GM08714 (cell line): ENCODE results near the gene HLA-B.
"Not testable (repeated sequence)": the region's sequence is repeated elsewhere in the genome, so short reads cannot be mapped to it uniquely, and the experiment has no call there.

Experiments
- H3K4me3 ChIP-seq: fragments of 200-500 bp; sonication (Bioruptor generic); 2 replicates; pipeline ENCODE4 v1.5.1; 2014; ENCODE audit warnings: mild to moderate bottlenecking, low read length, inconsistent platforms
- ZNF274 ChIP-seq: IDR thresholded peaks from 2 replicates; pipeline ENCODE4 v1.6.1; 2012; ENCODE audit warnings: mild to moderate bottlenecking, low read depth, low read length

The HLA-B gene

DNA sequence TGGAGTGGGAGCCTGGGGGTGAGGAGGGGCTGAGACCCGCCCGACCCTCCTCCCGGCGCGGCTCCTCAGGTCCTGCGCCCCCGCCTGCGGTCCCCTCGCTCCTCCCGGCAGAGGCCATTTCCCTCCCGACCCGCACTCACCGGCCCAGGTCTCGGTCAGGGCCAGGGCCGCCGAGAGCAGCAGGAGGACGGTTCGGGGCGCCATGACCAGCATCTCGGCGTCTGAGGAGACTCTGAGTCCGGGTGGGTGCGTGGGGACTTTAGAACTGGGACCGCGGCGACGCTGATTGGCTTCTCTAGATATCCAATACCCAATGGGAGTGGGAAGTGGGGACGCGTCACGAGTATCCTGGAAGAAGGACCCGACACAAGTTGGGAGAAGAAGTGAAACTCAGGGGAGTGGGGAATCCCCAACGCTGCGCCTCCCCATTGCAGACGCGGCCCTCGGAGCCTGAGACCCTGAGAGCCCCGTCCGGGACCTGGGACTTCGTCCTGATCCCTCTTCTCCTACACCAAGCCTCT is at the start of gene HLA-B:
Gene HLA-B, minus strand, starts transcription at position 234 of the 521 bp plus-strand sequence. Its CDS starts 21 bp downstream, at position 213.
- peak within 1 kb of the TSS; percentile 77 for H3K4me3 ChIP-seq
- TF ChIP-seq ZNF274 = no peak

GRCh38 chr6:31405996-31406395 is 49.0 kb upstream of the HLA-B start:
- H3K4me3 ChIP-seq = no peak overlapping the region
- no peak for TF ChIP-seq ZNF274

DNA sequence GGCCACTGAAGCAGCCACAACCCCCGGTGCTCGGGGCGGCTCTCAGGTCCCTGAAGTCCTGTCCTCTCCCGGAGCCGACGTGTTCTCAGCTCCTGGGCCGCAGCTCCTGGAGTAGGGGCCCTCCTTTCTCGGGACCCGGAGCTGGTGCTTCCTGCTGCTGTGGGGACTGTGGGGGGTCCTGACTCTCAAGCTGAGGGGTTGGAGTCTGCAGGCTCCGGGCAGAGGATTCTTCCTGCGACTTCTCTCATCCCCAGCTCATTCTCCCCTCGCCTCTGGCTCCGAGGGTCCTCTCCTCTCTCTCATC is 47.0 kb upstream of the HLA-B start:
- H3K4me3 ChIP-seq = peak overlapping the region; percentile 67

DNA sequence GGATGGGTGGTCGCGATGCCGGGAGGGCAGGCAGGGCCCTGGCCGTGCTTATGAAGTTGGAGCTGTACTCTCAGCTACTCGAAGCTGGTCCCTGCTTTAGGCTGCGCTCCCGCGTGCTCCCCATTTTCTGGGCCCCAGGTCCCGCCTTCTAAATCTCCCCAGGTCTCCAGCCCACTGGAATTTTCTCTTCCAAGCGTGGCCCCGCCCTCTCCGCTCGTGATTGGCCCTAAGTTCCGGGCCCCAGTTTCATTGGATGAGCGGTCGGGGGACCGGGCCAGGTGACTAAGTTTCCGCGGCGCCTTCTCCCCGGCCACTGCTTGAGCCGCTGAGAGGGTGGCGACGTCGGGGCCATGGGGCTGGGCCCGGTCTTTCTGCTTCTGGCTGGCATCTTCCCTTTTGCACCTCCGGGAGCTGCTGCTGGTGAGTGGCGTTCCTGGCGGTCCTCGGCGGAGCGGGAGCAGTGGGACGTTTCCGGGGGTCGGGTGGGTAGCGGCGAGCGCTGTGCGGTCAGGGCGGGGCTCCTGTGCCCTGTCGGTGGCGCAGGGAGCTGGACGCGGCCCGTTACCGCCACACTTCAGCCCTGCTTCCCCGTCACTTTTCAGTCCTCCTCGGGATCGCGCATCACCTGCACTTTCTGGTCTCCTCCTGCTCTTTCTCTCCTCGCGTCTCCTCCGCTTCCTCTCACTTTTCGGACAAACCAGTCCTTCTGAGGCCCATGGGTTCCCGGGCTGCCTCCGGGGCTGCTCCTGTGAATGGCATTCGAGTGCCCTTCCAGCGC is 46.5 kb upstream of the HLA-B start, which contains the start of gene MICA:
Gene MICA, plus strand, starts transcription at position 313 of the 778 bp plus-strand sequence. Its CDS starts 38 bp downstream, at position 351.
- H3K4me3 ChIP-seq = peak within 1 kb of the TSS; percentile 67
- TF ChIP-seq ZNF274 = no peak

DNA sequence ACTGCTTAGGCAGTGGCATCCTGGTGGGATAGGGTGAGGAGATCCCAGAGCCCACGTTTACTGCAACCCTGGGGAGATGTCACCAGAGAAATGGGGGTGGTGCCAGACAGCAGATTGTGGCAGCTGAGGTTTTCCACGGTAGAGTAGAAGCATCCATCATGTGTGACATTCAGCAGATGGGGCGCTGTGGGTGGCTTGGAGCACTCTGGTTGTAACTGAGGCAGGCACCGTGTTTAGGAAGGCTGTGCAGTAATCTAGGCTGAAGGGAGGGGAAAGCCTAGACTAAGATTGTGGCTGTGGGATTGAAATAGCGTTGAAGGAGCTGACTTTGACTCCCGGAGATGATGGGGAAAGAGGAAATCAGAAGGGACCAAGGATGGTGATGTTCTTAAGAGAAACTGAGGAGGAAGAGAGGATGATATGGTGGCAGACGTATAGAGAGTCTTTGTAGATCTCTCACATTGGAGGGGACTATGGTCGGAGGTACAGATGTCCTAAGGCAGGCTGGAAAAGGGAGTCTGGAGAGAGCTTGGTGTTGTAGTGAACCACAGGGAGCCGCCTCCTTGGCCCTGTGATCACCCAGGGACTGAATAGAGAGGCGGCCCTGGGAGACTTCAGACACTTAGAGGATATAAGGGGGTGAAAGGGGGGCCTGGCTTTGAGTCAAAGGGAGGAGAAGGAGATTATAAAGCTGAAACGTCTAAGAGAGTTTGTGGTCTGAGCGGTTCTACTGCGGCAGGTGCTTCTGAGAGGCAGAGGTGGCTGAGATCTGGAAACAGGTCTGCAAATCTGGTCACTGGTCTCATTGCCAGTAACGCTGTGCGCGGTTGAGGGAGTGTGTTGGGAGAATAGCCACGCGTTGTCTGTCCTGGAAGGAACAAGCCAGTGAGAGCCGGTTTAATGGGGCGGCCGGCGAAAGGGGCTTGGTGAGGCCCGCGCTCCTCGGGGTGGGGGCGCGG is 45.6 kb upstream of the HLA-B start:
- peak overlapping the region; percentile 67; the same call in 1 of the 2 replicates for H3K4me3 ChIP-seq
- no peak for TF ChIP-seq ZNF274

DNA sequence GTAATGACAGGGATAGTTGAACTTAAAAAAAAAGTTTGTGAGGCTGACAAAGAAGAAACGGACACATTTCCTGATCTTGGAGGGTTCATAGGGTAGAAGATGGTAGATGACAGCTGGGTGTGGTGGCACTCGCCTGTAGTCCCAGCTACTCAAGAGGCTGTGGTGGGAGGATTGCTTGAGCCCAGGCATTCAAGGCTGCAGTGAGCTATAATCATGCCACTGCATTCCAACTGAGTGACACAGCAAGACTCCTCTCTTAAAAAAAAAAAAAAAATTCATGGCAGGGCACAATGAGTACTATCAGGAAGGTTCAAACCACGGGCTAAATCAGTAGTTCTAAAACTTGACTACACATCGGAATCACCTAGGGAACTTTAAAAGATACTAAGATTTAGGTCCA is 44.4 kb upstream of the HLA-B start:
- no peak for TF ChIP-seq ZNF274
- peak overlapping the region; percentile 65 for H3K4me3 ChIP-seq

DNA sequence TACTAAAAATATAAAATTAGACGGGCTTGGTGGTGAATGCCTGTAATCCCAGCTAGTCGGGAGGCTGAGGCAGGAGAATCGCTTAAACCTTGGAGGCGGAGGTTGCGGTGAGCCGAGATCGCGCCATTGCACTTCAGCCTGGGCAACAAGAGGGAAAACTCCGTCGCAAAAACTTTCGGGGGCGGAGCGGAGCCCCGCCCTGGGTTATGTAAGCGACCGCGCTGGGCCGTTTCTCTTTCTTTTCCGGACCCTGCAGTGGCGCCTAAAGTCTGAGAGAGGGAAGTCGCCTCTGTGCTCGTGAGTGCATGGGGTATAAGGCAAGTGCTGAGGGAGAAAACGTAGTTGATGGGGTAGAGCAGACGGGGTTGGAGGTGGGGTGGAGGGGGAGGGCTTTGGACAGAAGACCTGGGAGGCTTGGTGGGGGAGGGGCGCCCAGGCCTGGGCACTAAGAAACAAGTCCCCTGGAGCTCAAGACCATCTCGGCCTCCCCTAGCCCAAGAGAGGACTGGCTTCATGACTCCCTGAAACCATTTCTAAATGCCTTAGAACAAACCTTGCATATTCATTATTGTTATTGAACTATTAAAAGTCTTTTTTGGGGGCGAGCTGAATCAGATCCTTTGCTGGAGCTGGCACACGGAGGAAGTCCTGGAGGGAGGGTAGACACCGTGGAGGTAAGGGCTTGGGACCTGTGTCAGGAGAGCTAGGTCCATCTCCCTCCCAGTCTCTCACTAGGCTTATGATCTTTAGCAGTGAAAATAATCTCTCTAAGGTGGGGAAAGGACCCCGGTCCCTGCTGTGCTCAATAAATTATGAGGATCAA is 43.7 kb upstream of the HLA-B start:
- peak overlapping the region; percentile 65 for H3K4me3 ChIP-seq
- TF ChIP-seq ZNF274 = no peak

- TF ChIP-seq ZNF274 = no peak
- H3K4me3 ChIP-seq = peak overlapping the region; percentile 65
These were observed 42.8 kb upstream of the HLA-B start for GRCh38 chr6:31399589-31400466.

DNA sequence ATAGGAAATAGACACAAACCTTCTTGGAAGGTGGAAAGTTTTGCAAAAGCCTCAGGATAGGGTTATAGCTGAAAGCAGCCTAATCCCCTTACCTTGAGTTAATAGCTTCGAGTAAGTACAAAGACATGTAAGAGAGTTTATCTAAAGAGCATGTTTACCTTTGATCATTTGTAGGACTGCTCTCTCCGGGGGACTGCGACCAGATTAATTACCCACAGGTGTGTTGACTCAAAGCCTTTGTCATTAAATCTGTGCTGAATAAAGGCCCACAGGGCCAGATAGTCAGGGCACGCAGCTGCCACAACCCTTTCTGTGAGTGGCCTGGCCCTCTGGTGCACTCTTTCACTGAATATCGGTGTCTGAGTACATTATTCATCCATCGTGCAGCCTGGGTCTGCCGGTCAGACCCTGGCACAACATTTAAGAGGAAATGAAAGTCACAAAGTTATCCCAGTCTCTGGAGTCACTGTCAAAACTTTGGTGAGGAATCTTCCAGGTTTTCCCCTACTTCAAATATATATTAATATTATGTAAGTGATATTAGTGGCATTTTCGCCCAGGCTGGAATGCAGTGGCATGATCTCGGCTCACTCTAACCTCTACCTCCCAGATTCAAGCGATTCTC is 41.0 kb upstream of the HLA-B start:
- no peak overlapping the region for H3K4me3 ChIP-seq
- no peak for TF ChIP-seq ZNF274

DNA sequence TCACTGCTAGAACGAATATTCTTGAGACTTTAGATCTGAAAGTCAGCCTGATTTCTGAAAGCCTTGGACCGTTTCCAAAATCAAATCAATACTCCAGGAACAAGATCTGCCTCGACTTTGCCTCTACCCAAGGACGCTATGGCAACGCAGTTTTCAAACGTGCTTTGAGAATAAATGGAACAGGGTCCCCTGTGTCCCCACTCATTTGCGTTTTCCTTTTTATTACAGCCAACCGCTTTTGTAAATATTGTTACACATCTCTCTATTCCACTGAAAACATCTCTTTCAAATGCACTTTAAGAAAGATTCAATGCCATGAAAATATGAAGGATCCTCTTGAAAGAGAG is 40.1 kb upstream of the HLA-B start:
- not testable (repeated sequence) for H3K4me3 ChIP-seq

GRCh38 chr6:31396422-31397152 is 39.6 kb upstream of the HLA-B start:
- H3K4me3 ChIP-seq = no peak overlapping the region
- no peak for TF ChIP-seq ZNF274

DNA sequence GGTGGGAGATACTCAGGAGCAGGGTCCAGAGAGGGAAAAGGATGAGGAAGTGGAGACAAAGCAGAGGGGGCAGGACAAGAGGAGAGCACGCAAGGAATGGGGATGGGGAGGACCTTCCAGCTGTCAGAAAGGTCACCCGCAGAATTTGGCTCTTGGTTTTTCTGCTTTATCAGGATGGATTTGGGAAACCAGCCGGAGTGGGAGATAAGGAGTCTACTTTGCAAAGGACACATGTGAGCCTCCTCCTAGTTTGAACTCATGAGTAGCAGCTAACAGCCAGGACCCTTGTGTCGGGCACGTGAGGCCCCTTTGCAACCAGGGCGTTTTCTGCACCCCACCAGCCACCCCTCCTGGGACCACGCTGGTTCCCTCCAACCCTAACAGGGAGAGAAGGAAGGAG is 38.9 kb upstream of the HLA-B start:
- H3K4me3 ChIP-seq = no peak overlapping the region
- no peak for TF ChIP-seq ZNF274

DNA sequence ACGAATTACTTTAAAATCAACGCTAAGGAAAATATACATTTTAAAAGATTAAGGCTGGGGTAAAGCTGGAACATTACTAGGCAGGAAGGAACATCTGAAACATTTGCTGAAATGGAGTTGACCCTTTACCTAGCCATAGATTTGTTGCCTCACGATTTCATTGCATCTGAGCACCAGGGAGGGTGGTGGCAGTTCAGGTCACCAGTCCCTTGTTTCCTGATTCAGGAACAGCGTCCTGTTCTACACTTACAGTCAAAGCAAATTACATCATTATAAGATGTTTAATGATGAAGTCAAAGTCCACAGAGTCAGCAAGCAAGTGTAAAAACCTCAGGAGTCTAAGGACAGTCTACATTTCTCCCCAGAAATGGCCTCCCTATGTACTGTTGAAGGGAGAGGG is 37.4 kb upstream of the HLA-B start:
- no peak overlapping the region for H3K4me3 ChIP-seq
- TF ChIP-seq ZNF274 = no peak
